ENCODE measurements around the gene CFAP299. TPM values are rescaled to one million over a fixed set of nuclear protein-coding genes. Genes with fewer than 3 reads are reported as not detected.

CFAP299 gene
- total and polyA plus RNA-seq, 2 donors (not counting 3 experiments of a cell fraction or from before 2014, with no cell fraction given), result not detected

GRCh38 chr4:80927420-80927819, 591.9 kb downstream of the CFAP299 start:
- Histone ChIP-seq H3K9me3 (replicated peaks; ENCODE audit: control insufficient read depth, insufficient read depth, low read length) (peaks cover 3% of the 10 kb centered on the region), H2AFZ (ENCODE audit: low read depth, low read length) (no peak overlapping the region), H3K27me3 (ENCODE audit: control insufficient read depth in 2 of 2, insufficient read depth in 2 of 2, low read length in 2 of 2) (no peaks in the 10 kb centered on the region), H3K9ac (replicated peaks; ENCODE audit: extremely low read depth, insufficient read depth, low read length) (no peak overlapping the region), H3K79me2 (ENCODE audit: control insufficient read depth, insufficient read depth, low read length) (no peaks in the 10 kb centered on the region), H3K4me3 (replicated peaks in 1 of 3; ENCODE audit: insufficient read depth in 1 of 3, low read depth in 1 of 3, low read length in 3 of 3) (no peak overlapping the region), H3K36me3 (ENCODE audit: control insufficient read depth in 2 of 2, extremely low read depth in 1 of 2, insufficient read depth in 2 of 2, low read length in 2 of 2) (no peaks in the 10 kb centered on the region), H4K20me1 (replicated peaks; ENCODE audit: control insufficient read depth, extremely low read depth, insufficient read depth, low read length) (no peaks in the 10 kb centered on the region), H3K9me1 (replicated peaks; ENCODE audit: control insufficient read depth, extremely low read depth, insufficient read depth, low read length) (no peaks in the 10 kb centered on the region), H3K4me2 (ENCODE audit: insufficient read depth, low read length) (no peak overlapping the region), H3K27ac (ENCODE audit: insufficient read depth, low read depth, low read length) (no peak overlapping the region), H3K4me1 (ENCODE audit: control insufficient read depth, extremely low read depth, insufficient read depth, low read length) (no peaks in the 10 kb centered on the region)
- no peak for TF ChIP-seq POLR2A (IDR thresholded peaks at IDR 0.05; ENCODE audit: low read depth, low read length)
- no peak for TF ChIP-seq EZH2 (IDR thresholded peaks at IDR 0.05; ENCODE audit: borderline replicate concordance, low read depth, low read length, severe bottlenecking)
- TF ChIP-seq MAX (IDR thresholded peaks at IDR 0.05; ENCODE audit: insufficient read depth, insufficient read length), result no peak
- TF ChIP-seq FOS (IDR thresholded peaks at IDR 0.05; ENCODE audit: borderline replicate concordance, insufficient read depth, low read length), result no peak
- no peak for TF ChIP-seq CTCF (IDR thresholded peaks at IDR 0.05; ENCODE audit: extremely low read depth in 1 of 2, insufficient read depth in 1 of 2, low read depth in 1 of 2, low read length in 2 of 2)
- TF ChIP-seq JUN (IDR thresholded peaks at IDR 0.05; ENCODE audit: borderline replicate concordance, insufficient read depth, insufficient read length, low read depth), result no peak
- no peak for TF ChIP-seq GATA2 (IDR thresholded peaks at IDR 0.05; ENCODE audit: insufficient read depth, insufficient read length, low read depth, low read length)
- no peak for TF ChIP-seq POLR2AphosphoS5 (IDR thresholded peaks at IDR 0.05; ENCODE audit: insufficient read depth, low read depth, low read length)
- no peak for TF ChIP-seq MYC (IDR thresholded peaks at IDR 0.05; ENCODE audit: low read depth, low read length)
- BruUV-seq (replicated peaks), result no TSS peak
- CTCF ChIA-PET, result no interaction called here
- dilution Hi-C loops (cut with MboI; ENCODE audit: extremely low pct_ligation_motif_present, low sequenced_read_pairs), result no loop called here
- FAIRE-seq (no peak), DNase-seq (ENCODE audit: low read depth, low spot score) (no peak)
- intact Hi-C loops (cut with micrococcal nuclease), result no loop called here
- POLR2A ChIA-PET, result no interaction called here

All from endothelial cell of umbilical vein (primary cell).